DMS53 treated with DMSO at 0.1 percent for 48 hours (cell line): Measurements from ENCODE around the gene YY1.
"Not testable (repeated sequence)": the region's sequence is repeated elsewhere in the genome, so short reads cannot be mapped to it uniquely, and the experiment has no call there.

Experiments used
- DNase-seq: peaks from one replicate; lab custom pipeline; 2025; ENCODE audit not compliant: unreplicated experiment; lab: John Stamatoyannopoulos, UW

Gene YY1

DNA sequence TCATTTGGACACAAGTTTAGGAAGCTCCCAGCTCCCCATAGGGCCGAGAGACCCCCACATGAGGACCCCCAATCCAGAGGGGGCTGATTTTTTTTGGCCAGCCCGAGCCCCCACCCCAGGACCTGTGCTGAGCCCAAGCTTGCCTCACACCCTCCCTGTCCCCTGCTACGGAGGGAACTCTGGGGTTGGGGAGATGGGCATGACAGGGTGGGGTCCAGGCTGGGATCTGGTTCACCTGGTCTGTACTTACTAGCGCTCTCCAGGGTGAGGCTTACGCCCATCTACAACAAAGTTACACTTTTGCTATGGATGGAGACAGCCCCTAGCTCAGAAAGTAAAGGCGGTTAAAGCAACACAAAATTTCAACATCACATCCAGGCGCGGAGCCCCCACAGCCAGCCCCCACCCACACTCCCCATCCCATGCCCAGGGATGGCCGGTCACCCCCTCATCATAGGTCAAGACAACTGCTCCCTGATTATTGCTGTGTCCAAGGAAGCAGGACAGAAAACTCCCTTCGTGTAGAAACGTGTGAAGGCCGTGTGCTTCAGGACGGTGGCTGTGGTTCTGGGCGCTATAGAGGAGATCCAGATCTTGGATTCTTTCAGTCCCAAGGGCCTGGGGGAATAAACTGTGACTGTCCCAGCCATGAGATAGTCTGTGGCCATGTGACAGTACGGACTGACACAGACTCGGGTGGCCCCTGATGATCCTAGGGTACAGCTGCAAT, 56.6 kb downstream of the YY1 start:
- no peak for DNase-seq

DNA sequence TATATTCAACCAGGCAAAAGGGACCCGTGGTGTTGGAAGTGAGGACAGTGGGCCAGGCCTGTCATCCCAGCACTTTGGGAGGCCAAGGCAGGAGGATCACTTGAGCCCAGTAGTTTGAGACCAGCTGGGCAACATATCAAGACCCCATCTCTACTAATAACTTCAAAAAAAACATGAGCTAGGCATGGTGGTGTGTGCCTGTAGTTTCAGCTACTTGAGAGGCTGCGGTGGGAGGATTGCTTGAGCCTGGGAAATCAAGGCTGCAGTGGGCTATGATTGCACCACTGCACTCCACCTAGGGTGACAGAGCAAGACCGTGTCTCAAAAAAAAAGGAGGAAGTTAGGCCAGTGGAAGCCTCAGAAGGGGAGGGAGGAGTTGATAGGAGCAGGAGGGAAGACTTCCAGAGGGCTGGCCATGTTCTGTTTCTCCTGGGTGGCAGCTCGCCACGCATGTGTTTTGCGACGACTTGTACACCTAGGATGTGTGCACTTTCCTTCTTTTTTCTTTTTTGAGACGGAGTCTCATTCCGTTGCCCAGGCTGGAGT, 57.2 kb downstream of the YY1 start:
- no peak for DNase-seq

DNA sequence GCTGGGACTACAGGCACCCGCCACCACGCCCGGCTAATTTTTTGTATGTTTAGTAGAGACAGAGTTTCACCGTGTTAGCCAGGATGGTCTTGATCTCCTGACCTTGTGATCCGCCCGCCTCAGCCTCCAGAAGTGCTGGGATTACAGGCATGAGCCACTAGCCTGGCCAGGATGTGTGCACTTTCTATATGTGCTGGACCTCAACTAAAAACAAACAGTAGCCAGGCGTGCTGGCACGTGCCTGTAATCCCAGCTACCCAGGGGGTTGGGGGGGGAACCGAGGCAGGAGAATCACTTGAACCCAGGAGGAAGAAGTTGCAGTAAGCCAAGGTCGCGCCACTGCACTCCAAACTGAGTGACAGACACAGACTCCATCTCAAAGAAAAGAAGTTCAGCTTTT, 57.8 kb downstream of the YY1 start:
- not testable (repeated sequence) for DNase-seq

DNA sequence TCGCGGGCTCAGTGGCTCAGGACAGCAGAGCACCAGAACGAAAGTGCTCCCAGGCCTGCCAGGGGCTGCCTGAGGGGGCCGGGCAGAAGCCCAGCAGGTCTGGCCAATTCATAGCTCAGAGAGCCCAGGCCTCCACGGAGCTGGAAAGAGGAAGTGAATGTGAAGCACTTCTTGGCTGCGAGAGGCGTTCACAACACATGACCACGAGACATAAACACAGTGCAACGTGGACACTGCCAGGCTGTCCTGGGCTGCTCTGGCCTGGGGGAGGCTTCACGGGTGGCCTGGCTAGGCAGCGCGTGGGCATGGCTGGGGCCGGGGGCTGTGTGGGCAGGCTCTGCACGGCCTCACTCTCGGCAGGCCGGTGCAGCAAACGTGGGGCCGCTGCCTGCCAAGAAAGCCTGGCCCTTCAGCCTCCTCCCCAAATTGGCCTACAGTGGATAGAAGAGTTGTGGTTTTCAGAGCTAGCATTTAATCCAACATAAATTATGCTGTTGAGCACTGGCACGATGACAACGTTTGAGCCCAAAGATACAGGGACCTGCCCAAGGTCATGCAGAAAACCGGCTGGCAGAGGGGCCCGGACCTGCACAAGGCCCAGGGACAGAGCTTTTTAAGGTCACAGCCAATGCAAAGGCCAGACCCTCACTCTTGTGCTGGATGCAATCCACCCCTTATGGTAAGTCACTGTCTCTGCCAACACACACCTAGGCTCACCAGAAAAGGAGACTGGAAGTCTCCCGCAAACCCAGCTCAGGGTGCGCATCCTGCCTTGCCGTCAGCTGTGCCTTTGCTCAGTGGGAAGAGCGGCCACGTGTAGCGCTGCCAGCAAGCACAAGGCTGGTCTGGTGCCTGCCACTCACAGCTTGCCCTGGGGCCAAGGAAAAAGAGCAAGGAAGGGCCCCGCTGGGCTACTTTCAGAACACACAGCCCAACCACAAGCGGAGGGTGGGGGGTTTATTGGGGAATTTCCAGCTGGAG, 58.7 kb downstream of the YY1 start:
- DNase-seq: no peak

DNA sequence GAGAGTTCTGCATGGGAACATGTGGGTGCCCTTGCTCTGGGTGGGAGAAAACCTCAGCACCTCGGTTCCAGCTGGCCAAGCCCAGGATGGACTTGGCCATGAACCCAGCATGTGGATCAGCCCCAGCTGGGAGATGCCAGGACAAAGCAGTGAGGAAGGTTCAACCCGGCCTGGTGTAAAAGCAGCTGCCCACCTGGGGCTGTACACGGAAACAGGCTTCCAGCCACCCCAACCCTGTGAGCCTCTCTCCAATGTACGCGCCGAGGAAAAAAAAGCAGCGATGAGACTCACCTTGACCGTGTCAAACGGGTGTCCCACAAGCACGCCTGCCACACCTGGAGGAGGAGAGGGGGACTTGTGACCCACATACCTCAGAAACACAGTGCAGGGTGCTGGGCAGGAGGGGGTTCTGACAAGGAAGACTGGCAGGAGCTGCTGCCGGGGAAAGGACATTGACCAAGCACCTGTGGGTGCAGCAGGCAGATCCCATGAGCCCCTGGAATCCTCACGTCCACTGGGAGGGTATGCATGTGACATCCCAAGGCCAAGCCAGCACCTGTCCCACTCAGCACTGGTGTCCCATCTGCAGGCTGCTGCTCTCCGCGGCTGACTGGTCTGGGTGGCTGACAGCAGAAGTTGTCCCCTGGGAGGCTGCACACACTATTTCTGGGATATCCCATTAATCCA, 59.8 kb downstream of the YY1 start:
- DNase-seq: no peak

DNA sequence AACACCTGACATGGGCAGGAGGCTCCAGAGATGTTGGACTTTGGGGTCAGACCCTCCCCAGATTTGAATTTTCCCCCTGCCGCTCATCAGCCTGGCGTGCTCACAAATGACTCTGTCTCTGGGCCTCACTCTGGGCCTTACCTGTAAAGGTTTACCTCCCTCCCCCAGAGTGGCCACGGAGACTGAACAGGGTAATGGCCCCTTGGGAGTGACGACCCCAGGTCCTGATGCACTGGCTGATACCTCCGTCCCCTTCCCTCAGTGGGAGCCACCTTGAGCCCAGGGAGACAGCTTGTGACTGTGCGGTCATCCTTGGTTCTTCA, 60.3 kb downstream of the YY1 start:
- no peak for DNase-seq

DNA sequence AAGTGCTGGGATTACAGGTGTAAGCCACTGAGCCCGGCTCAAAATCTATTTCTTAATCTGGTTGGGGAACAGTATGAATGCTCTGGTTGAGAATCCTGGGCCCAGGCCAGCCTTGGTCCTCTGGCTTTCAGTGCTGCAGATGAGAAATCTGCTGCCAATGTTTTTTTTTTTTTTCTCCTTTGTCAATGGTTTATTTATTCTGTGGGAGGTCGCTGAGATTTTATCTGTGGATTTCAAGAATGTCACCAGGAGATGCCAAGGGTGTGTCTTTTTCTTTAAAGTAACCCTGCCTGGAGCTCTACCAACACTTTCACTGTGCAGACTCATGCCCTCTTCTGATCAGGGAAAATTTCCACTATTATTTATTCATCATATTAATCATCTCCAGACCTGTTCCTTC, 63.7 kb downstream of the YY1 start:
- no peak for DNase-seq

DNA sequence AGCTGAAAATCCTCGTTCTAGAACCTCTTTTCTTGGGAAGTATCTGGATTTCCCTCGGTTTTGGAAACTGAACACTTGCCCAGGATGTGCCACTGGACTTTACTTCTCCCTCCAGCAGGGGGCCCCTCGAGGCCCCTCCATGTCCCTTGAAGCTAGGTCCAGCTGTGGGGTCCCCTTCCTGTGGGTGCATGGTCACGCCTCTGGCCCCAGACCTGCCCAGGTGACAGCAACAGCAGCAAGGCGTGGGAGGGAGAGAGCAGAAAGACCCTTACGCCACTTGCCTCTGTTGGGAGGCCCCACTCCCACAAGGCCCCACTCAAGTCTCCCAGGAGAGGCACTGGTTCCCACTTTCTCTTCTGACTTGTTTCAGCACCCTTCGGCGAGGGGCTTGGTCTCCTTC, 64.2 kb downstream of the YY1 start:
- no peak for DNase-seq

DNA sequence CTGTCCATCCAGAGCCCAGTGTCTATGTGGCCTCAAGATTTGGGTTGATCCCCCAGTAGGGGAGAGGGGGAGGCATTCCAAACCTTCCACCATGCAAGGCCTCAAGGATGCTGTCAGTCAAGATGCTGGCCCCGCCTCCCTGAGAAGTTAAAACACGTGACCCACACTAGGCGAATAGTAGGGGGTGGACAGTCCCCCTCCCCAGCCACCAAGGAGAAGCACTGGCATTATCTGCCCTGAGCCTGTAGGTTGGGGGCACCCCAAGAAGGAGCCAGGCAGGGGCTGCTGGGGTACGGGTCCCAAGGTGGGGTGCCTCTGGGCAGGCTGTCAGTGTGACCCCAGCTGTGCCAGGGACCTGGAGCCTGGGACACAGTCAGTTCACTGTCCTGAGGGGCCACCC, 65.0 kb downstream of the YY1 start:
- no peak for DNase-seq

DNA sequence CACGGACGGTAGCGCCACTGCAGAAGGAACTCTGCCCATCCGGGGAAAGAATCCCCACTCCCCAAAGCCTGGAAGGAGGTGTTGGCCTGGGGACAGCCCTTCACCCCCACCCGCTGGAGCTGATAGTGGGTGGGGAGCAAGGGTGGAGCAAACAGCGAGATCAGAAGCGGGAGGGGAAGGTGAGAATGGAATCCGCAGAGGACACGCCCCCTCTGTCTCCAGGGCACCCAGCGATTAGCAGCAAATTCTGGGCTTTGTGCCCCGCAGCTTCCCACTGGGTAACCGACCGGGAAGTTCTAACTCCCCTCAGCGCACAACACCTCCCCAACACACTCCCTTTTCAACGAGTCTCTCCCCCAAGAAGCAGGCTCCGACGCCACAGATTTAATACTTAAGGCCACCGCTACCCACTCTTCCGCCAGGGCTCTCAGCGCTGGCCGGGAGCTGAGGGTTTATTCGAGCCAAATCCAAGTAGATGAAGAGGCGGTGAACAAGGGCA, 65.9 kb downstream of the YY1 start:
- no peak for DNase-seq

DNA sequence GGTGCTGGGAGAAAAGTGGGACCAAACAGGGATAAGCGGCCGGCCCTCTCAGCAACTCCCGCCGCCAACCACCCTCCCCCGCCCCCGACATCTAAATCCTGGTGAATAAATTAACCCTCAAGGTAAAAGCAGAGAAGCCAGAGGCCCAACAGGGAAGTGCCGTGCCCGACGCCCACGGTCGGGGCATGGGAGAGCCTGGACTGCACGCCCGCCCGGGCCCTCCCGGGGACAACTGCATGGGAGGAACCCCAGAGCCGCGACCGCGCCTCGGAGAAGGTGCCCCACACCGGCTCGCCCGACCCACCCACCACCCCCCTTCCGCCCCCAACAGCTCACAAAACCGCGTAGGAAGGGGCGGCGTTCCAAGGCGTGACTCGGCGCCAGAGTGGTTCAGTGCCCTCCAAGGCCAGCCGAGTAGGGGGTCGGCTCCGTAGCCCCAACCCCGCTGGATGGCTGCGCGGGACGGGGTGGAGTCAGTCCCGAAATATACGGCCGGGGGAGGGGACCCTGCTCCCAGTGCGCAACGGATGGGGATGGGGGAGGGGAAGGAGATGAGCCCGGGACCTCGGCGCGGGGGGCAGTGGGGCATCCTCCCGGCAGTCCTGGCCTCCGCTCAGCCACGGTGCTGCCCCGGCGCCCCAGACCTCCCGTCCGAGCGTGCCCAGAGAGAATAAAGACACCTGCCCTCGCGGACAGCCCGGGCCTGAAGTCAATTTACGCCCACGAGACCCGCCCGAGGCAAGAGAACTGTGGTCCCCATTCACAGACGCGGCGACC, 66.6 kb downstream of the YY1 start:
- no peak for DNase-seq

DNA sequence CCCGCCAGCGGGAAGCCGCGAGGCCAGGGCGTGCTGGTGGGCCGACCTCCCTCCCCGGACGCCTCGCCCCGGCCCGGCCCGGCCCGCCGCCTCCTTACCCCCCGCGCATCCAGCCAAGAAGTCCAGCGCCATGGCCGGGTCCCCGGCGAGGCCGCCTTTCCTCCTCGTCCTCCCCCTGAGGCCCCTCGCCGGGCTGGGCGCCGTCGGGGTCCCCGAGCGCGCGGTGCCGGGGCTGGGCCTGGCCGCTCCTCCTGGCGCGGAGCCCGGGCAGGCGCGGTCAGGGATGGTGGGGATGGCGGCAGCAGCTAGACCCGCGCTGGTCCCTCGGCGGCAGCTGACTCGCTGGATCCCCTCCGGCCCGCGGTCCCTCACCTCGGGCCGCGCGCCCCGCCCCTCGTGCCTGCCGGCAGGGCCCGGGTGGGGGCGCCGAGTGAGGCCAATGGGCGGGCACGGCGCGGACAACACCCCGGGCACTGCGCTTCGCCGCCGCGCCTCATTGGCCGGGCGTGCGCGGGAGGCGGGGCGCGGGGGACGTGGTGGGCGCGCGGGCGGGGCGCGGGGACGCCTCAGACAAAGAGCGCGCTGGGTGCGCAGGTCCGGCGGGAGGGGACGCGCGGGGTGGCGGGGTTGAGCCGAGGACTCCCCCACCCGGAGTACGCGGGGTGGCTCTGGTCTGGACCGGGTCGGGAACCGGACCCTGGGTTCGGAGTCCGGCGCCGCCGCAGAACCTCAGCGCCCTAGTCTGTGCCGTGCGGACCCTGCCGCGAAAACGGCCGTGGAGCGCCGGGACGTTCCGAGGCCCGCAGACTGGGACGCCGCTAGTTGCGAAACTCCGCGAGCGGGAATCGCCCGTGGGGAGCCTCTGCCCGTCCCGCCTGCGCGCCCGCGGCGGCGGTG, 67.4 kb downstream of the YY1 start, which contains the start of gene SLC25A29:
Gene SLC25A29, minus strand, starts transcription at position 344 of the 897 bp plus-strand sequence. Its CDS starts 212 bp downstream, at position 132.
- DNase-seq: peak; percentile 51

DNA sequence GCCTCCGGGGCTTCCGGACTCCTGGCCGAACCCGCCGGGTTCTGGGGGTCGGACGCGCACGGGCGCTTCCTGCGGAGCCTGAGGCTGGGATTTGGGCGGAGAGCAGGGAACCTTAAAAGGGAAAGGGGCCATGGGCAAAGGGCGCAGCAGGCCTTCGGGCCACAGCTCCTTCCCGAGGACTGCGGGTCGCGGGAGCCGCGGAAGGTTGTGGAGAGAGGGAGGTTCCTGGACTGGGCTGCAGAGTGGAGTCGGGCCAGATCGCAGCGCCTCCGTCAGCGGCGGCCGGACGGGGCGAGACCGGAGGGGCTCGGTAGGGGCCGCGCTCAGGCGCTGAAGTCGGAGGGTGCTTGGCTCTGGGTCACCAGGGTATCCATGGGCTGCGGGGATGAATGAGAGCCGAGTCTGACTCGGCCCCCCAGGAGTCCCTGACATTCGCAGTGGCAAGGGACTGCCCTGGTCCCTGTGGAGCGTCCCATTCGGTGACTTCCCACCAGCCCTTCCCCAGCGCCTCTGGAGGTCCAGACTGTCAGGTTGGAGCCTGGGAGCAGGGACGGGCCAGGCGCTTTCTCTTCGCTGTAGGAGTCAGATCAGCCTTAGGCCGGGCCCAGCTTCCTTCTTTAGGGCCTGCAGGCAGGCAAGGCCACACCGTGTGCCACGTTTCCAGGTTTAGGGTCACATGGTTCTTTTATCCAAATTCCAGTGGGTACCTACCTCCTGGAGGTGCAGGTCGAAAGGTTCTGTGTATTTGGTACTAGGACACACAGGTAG, 68.2 kb downstream of the YY1 start:
- DNase-seq: no peak

DNA sequence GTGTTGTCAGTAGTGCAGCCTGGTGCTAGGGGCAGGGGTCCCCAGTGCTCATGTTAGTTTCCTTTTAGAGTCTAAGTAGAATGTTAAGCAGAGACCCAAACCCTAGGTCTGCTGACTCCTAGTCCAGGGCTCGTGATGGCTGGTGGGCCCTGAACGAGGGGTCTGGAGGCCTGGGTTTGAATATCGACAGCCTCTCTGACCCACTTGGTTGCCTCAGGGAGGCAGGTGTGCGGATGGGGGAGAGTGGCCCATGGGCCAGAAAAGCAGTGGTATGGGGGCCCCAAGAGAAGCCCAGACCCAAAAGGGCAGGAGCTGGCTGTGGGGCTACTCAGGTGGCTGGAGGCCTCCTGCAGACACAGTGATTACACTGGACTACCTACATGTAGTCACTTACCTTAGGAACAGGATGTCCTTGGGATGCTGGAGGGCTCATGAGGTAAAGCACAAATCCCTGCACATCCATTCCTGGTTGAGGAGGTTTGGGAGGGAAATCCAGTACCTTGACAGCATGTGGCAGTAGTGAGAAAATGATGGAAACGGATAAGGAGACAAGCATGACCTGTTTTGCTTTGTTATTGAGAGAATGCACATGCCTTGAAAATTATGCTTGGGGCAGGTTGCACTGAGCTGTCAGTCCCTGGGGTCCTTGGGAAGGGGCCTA, 69.0 kb downstream of the YY1 start:
- DNase-seq: no peak

DNA sequence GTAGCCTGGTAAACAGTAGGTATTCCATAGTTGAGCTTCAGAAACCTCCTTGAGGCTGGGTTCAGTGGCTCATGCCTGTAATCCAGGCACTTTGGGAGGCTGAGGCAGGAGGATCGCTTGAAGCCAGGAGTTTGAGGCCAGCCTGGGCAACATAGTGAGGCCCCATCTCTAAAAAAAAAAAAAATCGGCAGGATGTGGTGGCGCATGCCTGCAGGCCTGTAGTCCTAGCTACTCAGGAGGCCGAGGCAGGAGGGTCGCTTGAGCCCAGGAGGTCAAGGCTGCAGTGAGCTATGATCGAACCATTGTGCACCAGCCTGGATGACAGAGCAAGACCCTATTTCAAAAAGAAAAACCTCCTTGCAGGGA, 69.5 kb downstream of the YY1 start:
- DNase-seq: not testable (repeated sequence)

DNA sequence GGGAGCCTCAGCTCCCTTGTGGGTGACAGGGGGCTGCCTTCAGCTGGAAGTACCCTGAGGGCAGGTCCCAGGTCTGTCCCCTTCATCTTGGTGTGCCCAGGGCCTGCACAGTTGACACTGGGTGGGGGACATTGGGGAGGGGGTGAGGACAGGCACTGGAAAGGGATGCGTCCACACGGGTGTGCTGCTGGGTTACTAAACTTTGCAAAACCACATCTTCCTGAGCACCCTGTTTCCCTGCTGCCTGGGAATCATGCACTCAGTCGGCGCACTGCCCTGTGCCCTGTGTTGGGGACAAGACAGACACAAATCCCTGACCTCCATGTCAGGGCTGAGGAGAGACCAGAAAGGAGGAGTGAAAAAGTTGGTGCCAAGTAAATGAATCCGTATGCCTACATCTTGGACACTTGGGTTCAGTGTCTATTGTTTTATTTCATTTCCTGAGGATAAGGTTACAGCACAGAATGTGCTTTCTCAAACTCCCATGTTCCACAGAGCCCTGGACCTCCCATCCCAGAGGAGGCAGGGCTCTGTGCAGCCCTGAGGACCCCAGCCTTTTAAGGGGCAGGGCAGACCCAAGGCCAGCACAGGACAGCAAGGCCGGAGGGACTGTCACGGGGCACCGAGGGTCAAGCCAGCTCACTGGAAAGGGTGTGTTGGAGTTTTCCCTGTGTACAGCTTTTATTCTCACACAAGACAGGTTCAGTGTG, 70.2 kb downstream of the YY1 start:
- no peak for DNase-seq

DNA sequence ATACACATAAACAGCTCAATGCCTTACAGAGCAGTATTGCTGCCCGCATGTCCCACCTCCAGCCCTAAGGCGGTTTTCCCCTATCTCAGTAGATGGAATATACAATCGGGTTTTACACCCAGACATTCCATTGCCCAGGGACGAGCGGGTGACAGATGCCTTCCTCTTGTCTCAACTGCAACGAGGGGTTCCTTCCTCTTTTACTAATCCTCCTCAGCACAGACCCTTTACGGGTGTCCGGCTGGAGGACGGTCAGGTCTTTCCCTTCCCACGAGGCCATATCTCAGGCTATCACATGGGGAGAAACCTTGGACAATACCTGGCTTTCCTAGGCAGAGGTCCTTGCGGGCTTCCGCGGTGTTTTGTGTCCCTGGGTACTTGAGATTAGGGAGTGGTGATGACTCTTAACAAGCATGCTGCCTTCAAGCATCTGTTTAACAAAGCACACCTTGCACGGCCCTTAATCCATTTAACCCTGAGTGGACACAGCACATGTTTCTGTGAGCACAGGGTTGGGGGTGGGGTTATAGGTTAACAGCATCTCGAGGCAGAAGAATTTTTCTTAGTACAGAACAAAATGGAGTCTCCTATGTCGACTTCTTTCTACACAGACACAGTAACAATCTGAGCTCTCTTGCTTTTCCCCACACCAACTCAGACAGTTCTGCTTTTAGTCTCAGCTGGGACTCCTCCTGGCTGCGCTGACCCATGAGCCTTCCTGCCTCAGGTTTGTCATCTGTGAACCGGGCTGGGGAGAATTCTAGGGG, 73.3 kb downstream of the YY1 start:
- DNase-seq: not testable (repeated sequence)
